Chondrocyte (in vitro differentiated cells): Measurements from ENCODE around the gene ODAD2. TPM values are rescaled to one million over a fixed set of nuclear protein-coding genes. Genes with fewer than 3 reads are reported as not detected.
A peak's percentile ranks its signal among the peaks of the same experiment; 100 is the strongest.

ENCODE experiments used
- DNase-seq: peaks from one replicate; pipeline ENCODE4 v3.0.0; 2021; ENCODE audit warnings: mixed read lengths, low spot score
- H3K27ac Mint-ChIP-seq: one replicate; pipeline ENCODE4 v1.8.0; 2021; ENCODE audit warnings: mild to moderate bottlenecking, moderate library complexity, mixed read lengths; ENCODE audit not compliant: unreplicated experiment
- H3K27me3 Mint-ChIP-seq: 2 replicates; pipeline ENCODE4 v1.8.0; 2021; ENCODE audit warnings: low read depth, mixed read lengths
- H3K36me3 Mint-ChIP-seq: 2 replicates; pipeline ENCODE4 v1.8.0; 2021; ENCODE audit warnings: low read depth, mixed read lengths
- H3K4me1 Mint-ChIP-seq: 2 replicates; pipeline ENCODE4 v1.8.0; 2021; ENCODE audit warnings: low read depth, mild to moderate bottlenecking, mixed read lengths
- H3K4me3 Mint-ChIP-seq: one replicate; pipeline ENCODE4 v1.8.0; 2021; ENCODE audit warnings: mild to moderate bottlenecking, moderate library complexity, mixed read lengths; ENCODE audit not compliant: unreplicated experiment
- H3K9me3 Mint-ChIP-seq: 2 replicates; pipeline ENCODE4 v1.8.0; 2021; ENCODE audit warnings: low read depth, mixed read lengths
- total RNA-seq: library from RNA; stranded (reverse); gene quantifications from 3 replicates; pipeline ENCODE4 v1.2.1, GENCODE V29; 2021
- TF ChIP-seq, protein P1 (sequence below): fragments of 200-600 bp; sonication (generic); IDR thresholded peaks from 2 replicates; pipeline ENCODE4 v1.5.0; 2021; ENCODE audit warnings: antibody characterized with exemption, mild to moderate bottlenecking, moderate library complexity

ODAD2 gene
- total RNA-seq, 1 donor from 2014 or later: 1.0 TPM

DNA sequence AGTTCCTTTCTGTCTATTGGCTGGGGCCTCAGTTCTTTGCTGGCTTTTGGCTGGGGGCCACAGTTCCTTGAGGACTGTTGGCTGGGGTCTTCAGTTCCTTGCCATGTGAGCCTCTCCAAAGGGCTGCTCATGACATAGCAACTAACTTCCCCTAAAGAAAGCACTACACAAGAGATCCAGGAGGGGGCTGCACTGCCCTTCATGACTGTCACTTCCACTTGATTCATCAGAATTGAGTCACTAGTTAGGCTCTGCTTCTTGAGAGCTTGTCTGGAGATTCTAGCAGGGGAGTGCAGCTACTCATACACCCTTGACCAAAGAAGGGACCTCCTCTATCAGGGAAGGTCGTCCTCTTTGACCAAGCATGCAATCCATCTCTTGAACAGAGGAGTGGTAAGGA is 215.2 kb downstream of the ODAD2 start:
- no peak for DNase-seq
- Mint-ChIP-seq H3K9me3 (peaks cover 4% of the 10 kb centered on the region), H3K27me3 (peaks cover 2% of the 10 kb centered on the region), H3K4me3 (no peak overlapping the region), H3K27ac (peak overlapping the region; percentile 20), H3K4me1 (peaks cover 21% of the 10 kb centered on the region), H3K36me3 (peaks cover 2% of the 10 kb centered on the region)
- TF ChIP-seq, protein P1, sequence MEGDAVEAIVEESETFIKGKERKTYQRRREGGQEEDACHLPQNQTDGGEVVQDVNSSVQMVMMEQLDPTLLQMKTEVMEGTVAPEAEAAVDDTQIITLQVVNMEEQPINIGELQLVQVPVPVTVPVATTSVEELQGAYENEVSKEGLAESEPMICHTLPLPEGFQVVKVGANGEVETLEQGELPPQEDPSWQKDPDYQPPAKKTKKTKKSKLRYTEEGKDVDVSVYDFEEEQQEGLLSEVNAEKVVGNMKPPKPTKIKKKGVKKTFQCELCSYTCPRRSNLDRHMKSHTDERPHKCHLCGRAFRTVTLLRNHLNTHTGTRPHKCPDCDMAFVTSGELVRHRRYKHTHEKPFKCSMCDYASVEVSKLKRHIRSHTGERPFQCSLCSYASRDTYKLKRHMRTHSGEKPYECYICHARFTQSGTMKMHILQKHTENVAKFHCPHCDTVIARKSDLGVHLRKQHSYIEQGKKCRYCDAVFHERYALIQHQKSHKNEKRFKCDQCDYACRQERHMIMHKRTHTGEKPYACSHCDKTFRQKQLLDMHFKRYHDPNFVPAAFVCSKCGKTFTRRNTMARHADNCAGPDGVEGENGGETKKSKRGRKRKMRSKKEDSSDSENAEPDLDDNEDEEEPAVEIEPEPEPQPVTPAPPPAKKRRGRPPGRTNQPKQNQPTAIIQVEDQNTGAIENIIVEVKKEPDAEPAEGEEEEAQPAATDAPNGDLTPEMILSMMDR: peak; percentile 74

- H3K27ac Mint-ChIP-seq: no peak overlapping the region
- no peaks in the 10 kb centered on the region for H3K27me3 Mint-ChIP-seq
- no peak overlapping the region for H3K4me3 Mint-ChIP-seq
- TF ChIP-seq, protein P1: no peak
- peaks cover 18% of the 10 kb centered on the region for H3K4me1 Mint-ChIP-seq
- no peak for DNase-seq
- H3K36me3 Mint-ChIP-seq: no peaks in the 10 kb centered on the region
- peaks cover 4% of the 10 kb centered on the region for H3K9me3 Mint-ChIP-seq
Observed at GRCh38 chr10:27779462-27780015, 219.3 kb downstream of the ODAD2 start.

GRCh38 chr10:27774831-27775230 is 224.0 kb downstream of the ODAD2 start:
- Mint-ChIP-seq H3K27me3 (peaks cover 4% of the 10 kb centered on the region), H3K36me3 (no peaks in the 10 kb centered on the region), H3K27ac (no peak overlapping the region), H3K9me3 (no peaks in the 10 kb centered on the region), H3K4me1 (peaks cover 14% of the 10 kb centered on the region), H3K4me3 (no peak overlapping the region)
- TF ChIP-seq, protein P1: no peak
- DNase-seq: no peak

DNA sequence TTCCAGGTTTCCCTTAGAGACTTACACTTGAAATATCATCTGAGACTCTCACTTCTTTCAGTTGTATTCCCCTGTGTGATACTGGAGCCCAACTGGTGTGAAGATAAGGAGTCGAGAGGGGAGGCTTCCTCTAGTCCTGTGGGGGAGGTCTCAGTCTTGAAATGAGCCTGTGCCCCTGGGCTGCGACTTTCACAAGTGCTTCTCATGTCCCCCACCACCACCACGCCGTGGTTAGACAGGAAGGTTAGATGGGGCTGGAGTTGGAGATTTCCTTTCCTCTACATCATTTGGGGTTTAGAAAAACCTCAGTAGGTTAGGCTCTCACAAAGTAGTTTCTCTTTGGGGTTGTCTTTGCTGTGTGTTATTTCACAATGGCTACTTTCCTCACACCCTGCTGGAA is 227.6 kb downstream of the ODAD2 start:
- Mint-ChIP-seq H3K27me3 (peaks cover 6% of the 10 kb centered on the region), H3K27ac (no peak overlapping the region)
- TF ChIP-seq, protein P1: no peak

DNA sequence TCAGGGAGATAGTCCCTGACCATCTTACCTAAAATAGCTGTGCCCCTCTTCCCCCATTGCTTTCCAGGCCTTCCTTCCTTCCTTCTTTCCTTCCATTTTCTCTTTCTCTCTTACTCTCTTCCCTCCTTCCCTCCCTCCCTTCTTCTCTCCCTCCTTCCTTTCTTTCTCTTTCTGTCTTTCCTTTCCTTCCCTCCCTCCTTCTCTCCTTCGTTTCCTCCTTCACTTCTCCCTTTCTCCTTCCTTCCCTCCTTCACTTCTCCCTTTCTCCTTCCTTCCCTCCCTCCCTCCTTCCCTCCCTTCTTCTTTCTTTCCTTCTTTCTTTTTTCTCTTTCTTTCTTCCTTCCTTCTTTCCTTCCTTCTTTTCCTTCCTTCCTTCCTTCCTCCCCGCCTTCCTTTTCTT is 228.7 kb downstream of the ODAD2 start:
- Mint-ChIP-seq H3K4me3 (no peak overlapping the region), H3K27me3 (peaks cover 6% of the 10 kb centered on the region), H3K27ac (no peak overlapping the region), H3K4me1 (peaks cover 13% of the 10 kb centered on the region), H3K36me3 (peaks cover 4% of the 10 kb centered on the region), H3K9me3 (no peaks in the 10 kb centered on the region)
- DNase-seq: no peak
- TF ChIP-seq, protein P1: no peak

More for the DNA sequence above, 227.6 kb downstream of the ODAD2 start:
- Mint-ChIP-seq H3K36me3 (peaks cover 4% of the 10 kb centered on the region), H3K4me3 (no peak overlapping the region), H3K4me1 (peaks cover 14% of the 10 kb centered on the region), H3K9me3 (no peaks in the 10 kb centered on the region)
- no peak for DNase-seq
